Measurements from ENCODE around the gene DDX27.

Gene DDX27

GRCh38 chr20:49288250-49288751 lies 69.1 kb downstream of the DDX27 start:
- no CpG with 5 or more reads among the region's 2 CpGs for WGBS (ENCODE audit: extremely low coverage, insufficient coverage, low lambda C conversion rate)
- Histone ChIP-seq H3K18ac (ENCODE audit: low read length) (no peak overlapping the region), H2AK5ac (ENCODE audit: low read length) (no peak overlapping the region), H3K27ac (ENCODE audit: low read depth, low read length) (no peak overlapping the region), H3K4ac (ENCODE audit: low read depth, low read length) (no peak overlapping the region), H4K8ac (ENCODE audit: low read depth, low read length) (no peak overlapping the region), H3K4me2 (ENCODE audit: low read length) (no peak overlapping the region), H2BK15ac (replicated peaks; ENCODE audit: low read depth) (no peak overlapping the region), H3K79me2 (ENCODE audit: control insufficient read depth, insufficient read depth, low read length) (peaks cover 52% of the 10 kb centered on the region), H3K4me1 (ENCODE audit: control insufficient read depth, low read depth, low read length) (peaks cover 5% of the 10 kb centered on the region), H3K56ac (ENCODE audit: low read length) (no peak overlapping the region), H3K4me3 (ENCODE audit: low read length) (no peak overlapping the region), H2BK120ac (ENCODE audit: low read depth, low read length) (no peak overlapping the region), H3K27me3 (ENCODE audit: insufficient read depth, low read length, poor library complexity) (no peaks in the 10 kb centered on the region), H2BK5ac (ENCODE audit: low read length) (no peak overlapping the region), H4K5ac (ENCODE audit: low read length) (no peak overlapping the region), H3K36me3 (ENCODE audit: control insufficient read depth, insufficient read depth, low read length) (peaks cover 44% of the 10 kb centered on the region), H3K79me1 (ENCODE audit: low read length) (peaks cover 10% of the 10 kb centered on the region), H3K9ac (ENCODE audit: low read length) (no peak overlapping the region), H3K23ac (ENCODE audit: low read length) (no peak overlapping the region)
- DNase-seq = peak; percentile 21

GRCh38 chr20:49288784-49289696 lies 69.8 kb downstream of the DDX27 start:
- peaks cover 5% of the 10 kb centered on the region for H3K4me1 ChIP-seq (ENCODE audit: control insufficient read depth, low read depth, low read length)
- H3K18ac ChIP-seq (ENCODE audit: low read length) = no peak overlapping the region
- H3K9ac ChIP-seq (ENCODE audit: low read length) = no peak overlapping the region
- no peak overlapping the region for H3K56ac ChIP-seq (ENCODE audit: low read length)
- H3K79me1 ChIP-seq (ENCODE audit: low read length) = peaks cover 10% of the 10 kb centered on the region
- no peak overlapping the region for H4K5ac ChIP-seq (ENCODE audit: low read length)
- no peak overlapping the region for H3K4me3 ChIP-seq (ENCODE audit: low read length)
- H2BK120ac ChIP-seq (ENCODE audit: low read depth, low read length) = no peak overlapping the region
- no peak overlapping the region for H3K23ac ChIP-seq (ENCODE audit: low read length)
- H2BK5ac ChIP-seq (ENCODE audit: low read length) = no peak overlapping the region
- H4K8ac ChIP-seq (ENCODE audit: low read depth, low read length) = no peak overlapping the region
- peak; percentile 30 for DNase-seq
- H3K79me2 ChIP-seq (ENCODE audit: control insufficient read depth, insufficient read depth, low read length) = peaks cover 45% of the 10 kb centered on the region
- H2BK15ac ChIP-seq (replicated peaks; ENCODE audit: low read depth) = no peak overlapping the region
- no CpG with 5 or more reads among the region's 10 CpGs for WGBS (ENCODE audit: extremely low coverage, insufficient coverage, low lambda C conversion rate)
- no peak overlapping the region for H3K27ac ChIP-seq (ENCODE audit: low read depth, low read length)
- H3K4me2 ChIP-seq (ENCODE audit: low read length) = no peak overlapping the region
- H2AK5ac ChIP-seq (ENCODE audit: low read length) = no peak overlapping the region
- no peak overlapping the region for H3K4ac ChIP-seq (ENCODE audit: low read depth, low read length)
- peaks cover 38% of the 10 kb centered on the region for H3K36me3 ChIP-seq (ENCODE audit: control insufficient read depth, insufficient read depth, low read length)
- H3K27me3 ChIP-seq (ENCODE audit: insufficient read depth, low read length, poor library complexity) = no peaks in the 10 kb centered on the region

DNA sequence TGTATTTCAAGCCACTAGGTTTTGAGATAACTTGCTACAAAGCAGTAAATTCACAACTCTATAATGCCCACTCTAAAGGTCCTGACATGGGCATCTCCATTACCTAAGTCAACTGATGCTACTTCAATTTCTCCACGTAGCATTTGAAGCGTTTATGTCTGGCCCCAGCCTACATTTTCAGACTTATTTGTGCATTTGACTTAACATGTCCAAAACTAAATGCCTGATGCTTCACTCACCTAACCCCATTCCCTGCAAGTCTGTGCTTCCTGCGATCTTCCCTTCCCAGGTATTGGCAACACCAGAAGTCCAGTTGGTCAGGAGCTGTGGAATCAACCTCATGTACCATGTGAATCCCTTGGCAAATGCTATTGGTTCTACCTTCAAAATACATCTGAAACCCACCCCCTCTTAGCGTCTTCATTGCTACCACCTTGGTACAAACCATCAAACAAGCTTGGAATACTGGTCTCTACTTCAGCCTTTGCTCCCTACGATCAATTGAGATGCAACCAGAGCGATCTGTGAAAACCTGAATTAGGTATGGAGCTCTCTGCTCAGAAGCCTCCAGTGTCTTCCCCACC lies 71.5 kb downstream of the DDX27 start:
- H3K23ac ChIP-seq (ENCODE audit: low read length) = no peak overlapping the region
- H2AK5ac ChIP-seq (ENCODE audit: low read length) = no peak overlapping the region
- no peak overlapping the region for H2BK120ac ChIP-seq (ENCODE audit: low read depth, low read length)
- no peak overlapping the region for H2BK15ac ChIP-seq (replicated peaks; ENCODE audit: low read depth)
- peaks cover 10% of the 10 kb centered on the region for H3K79me1 ChIP-seq (ENCODE audit: low read length)
- H3K4me2 ChIP-seq (ENCODE audit: low read length) = no peak overlapping the region
- no CpG with 5 or more reads among the region's 6 CpGs for WGBS (ENCODE audit: extremely low coverage, insufficient coverage, low lambda C conversion rate)
- no peak overlapping the region for H3K4ac ChIP-seq (ENCODE audit: low read depth, low read length)
- DNase-seq = peak; percentile 39
- H3K56ac ChIP-seq (ENCODE audit: low read length) = no peak overlapping the region
- H3K4me1 ChIP-seq (ENCODE audit: control insufficient read depth, low read depth, low read length) = peaks cover 4% of the 10 kb centered on the region
- H3K79me2 ChIP-seq (ENCODE audit: control insufficient read depth, insufficient read depth, low read length) = peaks cover 29% of the 10 kb centered on the region
- no peak overlapping the region for H3K18ac ChIP-seq (ENCODE audit: low read length)
- no peak overlapping the region for H3K4me3 ChIP-seq (ENCODE audit: low read length)
- H3K27me3 ChIP-seq (ENCODE audit: insufficient read depth, low read length, poor library complexity) = no peaks in the 10 kb centered on the region
- no peak overlapping the region for H3K9ac ChIP-seq (ENCODE audit: low read length)
- no peak overlapping the region for H3K27ac ChIP-seq (ENCODE audit: low read depth, low read length)
- H4K8ac ChIP-seq (ENCODE audit: low read depth, low read length) = no peak overlapping the region
- H4K5ac ChIP-seq (ENCODE audit: low read length) = no peak overlapping the region
- no peak overlapping the region for H2BK5ac ChIP-seq (ENCODE audit: low read length)
- peaks cover 30% of the 10 kb centered on the region for H3K36me3 ChIP-seq (ENCODE audit: control insufficient read depth, insufficient read depth, low read length)

- Histone ChIP-seq H3K9ac (ENCODE audit: low read length) (no peak overlapping the region), H3K27ac (ENCODE audit: low read depth, low read length) (no peak overlapping the region), H4K5ac (ENCODE audit: low read length) (no peak overlapping the region), H3K27me3 (ENCODE audit: insufficient read depth, low read length, poor library complexity) (no peaks in the 10 kb centered on the region), H3K56ac (ENCODE audit: low read length) (no peak overlapping the region), H3K79me1 (ENCODE audit: low read length) (peaks cover 8% of the 10 kb centered on the region), H2BK120ac (ENCODE audit: low read depth, low read length) (no peak overlapping the region), H3K4me2 (ENCODE audit: low read length) (no peak overlapping the region), H3K18ac (ENCODE audit: low read length) (no peak overlapping the region), H3K4me3 (ENCODE audit: low read length) (no peak overlapping the region), H2BK5ac (ENCODE audit: low read length) (no peak overlapping the region), H3K4ac (ENCODE audit: low read depth, low read length) (no peak overlapping the region), H2BK15ac (replicated peaks; ENCODE audit: low read depth) (no peak overlapping the region), H4K8ac (ENCODE audit: low read depth, low read length) (no peak overlapping the region), H3K4me1 (ENCODE audit: control insufficient read depth, low read depth, low read length) (peaks cover 2% of the 10 kb centered on the region), H2AK5ac (ENCODE audit: low read length) (no peak overlapping the region), H3K23ac (ENCODE audit: low read length) (no peak overlapping the region), H3K36me3 (ENCODE audit: control insufficient read depth, insufficient read depth, low read length) (peaks cover 25% of the 10 kb centered on the region), H3K79me2 (ENCODE audit: control insufficient read depth, insufficient read depth, low read length) (peaks cover 24% of the 10 kb centered on the region)
- peak; percentile 53 for DNase-seq
- no CpG with 5 or more reads among the region's 1 CpG for WGBS (ENCODE audit: extremely low coverage, insufficient coverage, low lambda C conversion rate)
These were observed 72.0 kb downstream of the DDX27 start for GRCh38 chr20:49291200-49291599.

- H3K79me2 ChIP-seq (ENCODE audit: control insufficient read depth, insufficient read depth, low read length) = peaks cover 16% of the 10 kb centered on the region
- H2AK5ac ChIP-seq (ENCODE audit: low read length) = no peak overlapping the region
- H3K18ac ChIP-seq (ENCODE audit: low read length) = no peak overlapping the region
- H3K27ac ChIP-seq (ENCODE audit: low read depth, low read length) = no peak overlapping the region
- no peak overlapping the region for H4K5ac ChIP-seq (ENCODE audit: low read length)
- H4K8ac ChIP-seq (ENCODE audit: low read depth, low read length) = no peak overlapping the region
- peaks cover 2% of the 10 kb centered on the region for H3K4me1 ChIP-seq (ENCODE audit: control insufficient read depth, low read depth, low read length)
- peaks cover 17% of the 10 kb centered on the region for H3K36me3 ChIP-seq (ENCODE audit: control insufficient read depth, insufficient read depth, low read length)
- no peak overlapping the region for H2BK15ac ChIP-seq (replicated peaks; ENCODE audit: low read depth)
- no peak overlapping the region for H3K4ac ChIP-seq (ENCODE audit: low read depth, low read length)
- H3K56ac ChIP-seq (ENCODE audit: low read length) = no peak overlapping the region
- H3K23ac ChIP-seq (ENCODE audit: low read length) = no peak overlapping the region
- H2BK5ac ChIP-seq (ENCODE audit: low read length) = no peak overlapping the region
- no peak overlapping the region for H3K4me2 ChIP-seq (ENCODE audit: low read length)
- H3K4me3 ChIP-seq (ENCODE audit: low read length) = no peak overlapping the region
- H3K9ac ChIP-seq (ENCODE audit: low read length) = no peak overlapping the region
- peaks cover 6% of the 10 kb centered on the region for H3K79me1 ChIP-seq (ENCODE audit: low read length)
- WGBS (ENCODE audit: extremely low coverage, insufficient coverage, low lambda C conversion rate) = no CpG with 5 or more reads among the region's 3 CpGs
- no peak for DNase-seq
- H3K27me3 ChIP-seq (ENCODE audit: insufficient read depth, low read length, poor library complexity) = no peaks in the 10 kb centered on the region
- H2BK120ac ChIP-seq (ENCODE audit: low read depth, low read length) = no peak overlapping the region
These were observed 72.8 kb downstream of the DDX27 start for GRCh38 chr20:49292010-49292409.

Measured in mesendoderm (in vitro differentiated cells).